Measurements from ENCODE around the gene HSPG2.

- TF ChIP-seq, protein P1, sequence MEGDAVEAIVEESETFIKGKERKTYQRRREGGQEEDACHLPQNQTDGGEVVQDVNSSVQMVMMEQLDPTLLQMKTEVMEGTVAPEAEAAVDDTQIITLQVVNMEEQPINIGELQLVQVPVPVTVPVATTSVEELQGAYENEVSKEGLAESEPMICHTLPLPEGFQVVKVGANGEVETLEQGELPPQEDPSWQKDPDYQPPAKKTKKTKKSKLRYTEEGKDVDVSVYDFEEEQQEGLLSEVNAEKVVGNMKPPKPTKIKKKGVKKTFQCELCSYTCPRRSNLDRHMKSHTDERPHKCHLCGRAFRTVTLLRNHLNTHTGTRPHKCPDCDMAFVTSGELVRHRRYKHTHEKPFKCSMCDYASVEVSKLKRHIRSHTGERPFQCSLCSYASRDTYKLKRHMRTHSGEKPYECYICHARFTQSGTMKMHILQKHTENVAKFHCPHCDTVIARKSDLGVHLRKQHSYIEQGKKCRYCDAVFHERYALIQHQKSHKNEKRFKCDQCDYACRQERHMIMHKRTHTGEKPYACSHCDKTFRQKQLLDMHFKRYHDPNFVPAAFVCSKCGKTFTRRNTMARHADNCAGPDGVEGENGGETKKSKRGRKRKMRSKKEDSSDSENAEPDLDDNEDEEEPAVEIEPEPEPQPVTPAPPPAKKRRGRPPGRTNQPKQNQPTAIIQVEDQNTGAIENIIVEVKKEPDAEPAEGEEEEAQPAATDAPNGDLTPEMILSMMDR (IDR thresholded peaks at IDR 0.05) = no peak
- TF ChIP-seq POLR2A (IDR thresholded peaks at IDR 0.05) = no peak
Observed at GRCh38 chr1:21872445-21873079, 64.5 kb downstream of the HSPG2 start.

All from thyroid gland (tissue), 4 donors.